Mammary epithelial cell (primary cell): ENCODE measurements around the gene ARFIP1.

ENCODE experiments used
- CTCF ChIP-seq, 2 donors: IDR thresholded peaks in 1 of 2; conservative IDR thresholded peaks in 1 of 2; 2 replicates each; pipeline ENCODE4 v1.5.1; 2011 to 2012; ENCODE audit warnings: inconsistent platforms in 2 of 2, low read length in 2 of 2, mild to moderate bottlenecking in 2 of 2, control low read depth in 1 of 2, low read depth in 1 of 2; ENCODE audit not compliant: insufficient read depth in 1 of 2; ENCODE audit errors: extremely low read depth in 1 of 2
- EZH2 ChIP-seq: IDR thresholded peaks from 2 replicates; pipeline ENCODE4 v1.6.1; 2012; ENCODE audit warnings: low read length, inconsistent platforms, borderline replicate concordance

GRCh38 chr4:152928286-152928685 lies 148.5 kb downstream of the ARFIP1 start:
- no peak for TF ChIP-seq CTCF (conservative IDR thresholded peaks at IDR 0.05 in 1 of 2, IDR thresholded peaks at IDR 0.05 in 1 of 2; ENCODE audit: extremely low read depth in 1 of 2, insufficient read depth in 1 of 2, low read depth in 1 of 2, low read length in 2 of 2)
- no peak for TF ChIP-seq EZH2
